ENCODE measurements around the gene CENPF. TPM values are rescaled to one million over a fixed set of nuclear protein-coding genes. Genes with fewer than 3 reads are reported as not detected.

Gene CENPF
- total and polyA plus RNA-seq, 9 of the 15 experiments (the other 6 are each of a cell fraction or from before 2014, with no cell fraction given), result 50.6 to 180 (median 98.3) TPM

DNA sequence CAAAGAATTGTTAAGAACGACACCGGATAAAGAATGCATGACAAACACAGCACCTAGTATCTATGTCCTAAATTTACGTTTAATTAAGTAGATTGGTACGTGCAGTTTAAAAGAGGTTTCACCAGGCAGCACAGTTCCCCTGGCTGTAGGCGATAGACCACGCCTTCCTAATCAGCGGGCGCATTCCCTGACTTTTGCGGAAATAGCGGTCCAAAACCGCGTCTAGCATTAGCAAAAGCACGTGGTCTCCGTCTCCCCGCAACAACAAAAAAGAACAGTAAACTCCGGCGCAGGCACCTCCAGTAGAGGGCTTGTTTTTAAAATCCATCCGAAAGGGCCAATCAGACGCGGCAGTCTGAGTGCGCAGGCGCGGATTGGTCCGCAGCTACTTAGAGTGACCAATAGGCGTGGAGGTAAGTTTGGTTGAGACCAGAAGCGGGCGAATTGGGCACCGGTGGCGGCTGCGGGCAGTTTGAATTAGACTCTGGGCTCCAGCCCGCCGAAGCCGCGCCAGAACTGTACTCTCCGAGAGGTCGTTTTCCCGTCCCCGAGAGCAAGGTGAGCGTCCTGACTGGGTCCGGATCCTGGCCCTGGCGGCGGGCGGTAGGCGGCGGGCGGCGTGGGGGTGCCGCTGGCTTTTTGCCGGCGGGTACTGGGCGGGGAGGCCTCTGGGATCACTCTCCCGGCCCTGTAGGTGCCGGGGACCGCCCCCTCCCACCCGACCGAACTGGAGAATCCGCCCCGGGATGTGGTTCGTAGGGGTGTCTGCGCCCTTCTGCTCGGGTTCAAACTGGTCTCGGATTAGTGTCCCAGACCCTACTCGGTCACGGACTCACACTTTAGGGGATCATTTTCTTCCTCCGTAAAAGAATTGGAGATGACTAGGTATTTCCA is at the start of gene CENPF (continued):
- TF ChIP-seq GTF2E2 (tag; IDR thresholded peaks at IDR 0.05) (peak; percentile 50; the same call in 1 of the 2 replicates), KDM1A (IDR thresholded peaks at IDR 0.05) (0 out of 4 replicates have a peak, but pooled peaks of 1 of the 2 experiments have one; percentile 2), ZBTB1 (CRISPR knock-in tag; IDR thresholded peaks at IDR 0.05; ENCODE audit: borderline replicate concordance, low read depth) (peak; percentile 99), POLR2H (tag; IDR thresholded peaks at IDR 0.05; ENCODE audit: low read depth) (peak; percentile 68), NFIX (CRISPR knock-in tag; IDR thresholded peaks at IDR 0.05; ENCODE audit: low read depth) (no peak), ZC3H4 (CRISPR knock-in tag; IDR thresholded peaks at IDR 0.05; ENCODE audit: borderline replicate concordance) (no peak), XRCC4 (IDR thresholded peaks at IDR 0.05; ENCODE audit: extremely low read depth, insufficient read depth, insufficient read length) (no peak), MYC (IDR thresholded peaks at IDR 0.05; ENCODE audit: low read depth, low read length) (peak; percentile 99), MYC (CRISPR knock-in tag; IDR thresholded peaks at IDR 0.05; ENCODE audit: borderline replicate concordance, low read depth) (peak; percentile 67; the same call in 1 of the 2 replicates), FUS (optimal IDR thresholded peaks at IDR 0.05; ENCODE audit: low read depth, low read length) (no peak), DPF2 (IDR thresholded peaks at IDR 0.05) (peak; percentile 53), NFIC (IDR thresholded peaks at IDR 0.05) (peak; percentile 84), TAF1 (IDR thresholded peaks at IDR 0.05; ENCODE audit: control insufficient read depth, extremely low read depth, insufficient read depth, low read length, severe bottlenecking) (peak; percentile 57), FOXK2 (conservative IDR thresholded peaks at IDR 0.05 in 1 of 2, IDR thresholded peaks at IDR 0.05 in 1 of 2; ENCODE audit: low read depth in 2 of 2) (peak; percentile 99), BRD9 (IDR thresholded peaks at IDR 0.05; ENCODE audit: low read depth, partially characterized antibody) (peak; percentile 20)
- TF ChIP-seq, protein P1, sequence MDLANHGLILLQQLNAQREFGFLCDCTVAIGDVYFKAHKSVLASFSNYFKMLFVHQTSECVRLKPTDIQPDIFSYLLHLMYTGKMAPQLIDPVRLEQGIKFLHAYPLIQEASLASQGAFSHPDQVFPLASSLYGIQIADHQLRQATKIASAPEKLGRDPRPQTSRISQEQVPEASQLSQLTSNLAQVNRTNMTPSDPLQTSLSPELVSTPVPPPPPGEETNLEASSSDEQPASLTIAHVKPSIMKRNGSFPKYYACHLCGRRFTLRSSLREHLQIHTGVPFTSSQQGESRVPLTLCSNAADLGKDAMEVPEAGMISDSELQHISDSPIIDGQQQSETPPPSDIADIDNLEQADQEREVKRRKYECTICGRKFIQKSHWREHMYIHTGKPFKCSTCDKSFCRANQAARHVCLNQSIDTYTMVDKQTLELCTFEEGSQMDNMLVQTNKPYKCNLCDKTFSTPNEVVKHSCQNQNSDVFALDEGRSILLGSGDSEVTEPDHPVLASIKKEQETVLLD (IDR thresholded peaks at IDR 0.05), result peak; percentile 67
- TF ChIP-seq, protein P2, sequence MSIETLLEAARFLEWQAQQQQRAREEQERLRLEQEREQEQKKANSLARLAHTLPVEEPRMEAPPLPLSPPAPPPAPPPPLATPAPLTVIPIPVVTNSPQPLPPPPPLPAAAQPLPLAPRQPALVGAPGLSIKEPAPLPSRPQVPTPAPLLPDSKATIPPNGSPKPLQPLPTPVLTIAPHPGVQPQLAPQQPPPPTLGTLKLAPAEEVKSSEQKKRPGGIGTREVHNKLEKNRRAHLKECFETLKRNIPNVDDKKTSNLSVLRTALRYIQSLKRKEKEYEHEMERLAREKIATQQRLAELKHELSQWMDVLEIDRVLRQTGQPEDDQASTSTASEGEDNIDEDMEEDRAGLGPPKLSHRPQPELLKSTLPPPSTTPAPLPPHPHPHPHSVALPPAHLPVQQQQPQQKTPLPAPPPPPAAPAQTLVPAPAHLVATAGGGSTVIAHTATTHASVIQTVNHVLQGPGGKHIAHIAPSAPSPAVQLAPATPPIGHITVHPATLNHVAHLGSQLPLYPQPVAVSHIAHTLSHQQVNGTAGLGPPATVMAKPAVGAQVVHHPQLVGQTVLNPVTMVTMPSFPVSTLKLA (conservative IDR thresholded peaks at IDR 0.05), result peak; percentile 100
- TF ChIP-seq, protein P3, sequence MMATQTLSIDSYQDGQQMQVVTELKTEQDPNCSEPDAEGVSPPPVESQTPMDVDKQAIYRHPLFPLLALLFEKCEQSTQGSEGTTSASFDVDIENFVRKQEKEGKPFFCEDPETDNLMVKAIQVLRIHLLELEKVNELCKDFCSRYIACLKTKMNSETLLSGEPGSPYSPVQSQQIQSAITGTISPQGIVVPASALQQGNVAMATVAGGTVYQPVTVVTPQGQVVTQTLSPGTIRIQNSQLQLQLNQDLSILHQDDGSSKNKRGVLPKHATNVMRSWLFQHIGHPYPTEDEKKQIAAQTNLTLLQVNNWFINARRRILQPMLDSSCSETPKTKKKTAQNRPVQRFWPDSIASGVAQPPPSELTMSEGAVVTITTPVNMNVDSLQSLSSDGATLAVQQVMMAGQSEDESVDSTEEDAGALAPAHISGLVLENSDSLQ (IDR thresholded peaks at IDR 0.05), result peak; percentile 38
- TF ChIP-seq, protein P4, sequence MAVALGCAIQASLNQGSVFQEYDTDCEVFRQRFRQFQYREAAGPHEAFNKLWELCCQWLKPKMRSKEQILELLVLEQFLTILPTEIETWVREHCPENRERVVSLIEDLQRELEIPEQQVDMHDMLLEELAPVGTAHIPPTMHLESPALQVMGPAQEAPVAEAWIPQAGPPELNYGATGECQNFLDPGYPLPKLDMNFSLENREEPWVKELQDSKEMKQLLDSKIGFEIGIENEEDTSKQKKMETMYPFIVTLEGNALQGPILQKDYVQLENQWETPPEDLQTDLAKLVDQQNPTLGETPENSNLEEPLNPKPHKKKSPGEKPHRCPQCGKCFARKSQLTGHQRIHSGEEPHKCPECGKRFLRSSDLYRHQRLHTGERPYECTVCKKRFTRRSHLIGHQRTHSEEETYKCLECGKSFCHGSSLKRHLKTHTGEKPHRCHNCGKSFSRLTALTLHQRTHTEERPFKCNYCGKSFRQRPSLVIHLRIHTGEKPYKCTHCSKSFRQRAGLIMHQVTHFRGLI (CRISPR knock-in tag; IDR thresholded peaks at IDR 0.05), result no peak
- TF ChIP-seq, protein P5, sequence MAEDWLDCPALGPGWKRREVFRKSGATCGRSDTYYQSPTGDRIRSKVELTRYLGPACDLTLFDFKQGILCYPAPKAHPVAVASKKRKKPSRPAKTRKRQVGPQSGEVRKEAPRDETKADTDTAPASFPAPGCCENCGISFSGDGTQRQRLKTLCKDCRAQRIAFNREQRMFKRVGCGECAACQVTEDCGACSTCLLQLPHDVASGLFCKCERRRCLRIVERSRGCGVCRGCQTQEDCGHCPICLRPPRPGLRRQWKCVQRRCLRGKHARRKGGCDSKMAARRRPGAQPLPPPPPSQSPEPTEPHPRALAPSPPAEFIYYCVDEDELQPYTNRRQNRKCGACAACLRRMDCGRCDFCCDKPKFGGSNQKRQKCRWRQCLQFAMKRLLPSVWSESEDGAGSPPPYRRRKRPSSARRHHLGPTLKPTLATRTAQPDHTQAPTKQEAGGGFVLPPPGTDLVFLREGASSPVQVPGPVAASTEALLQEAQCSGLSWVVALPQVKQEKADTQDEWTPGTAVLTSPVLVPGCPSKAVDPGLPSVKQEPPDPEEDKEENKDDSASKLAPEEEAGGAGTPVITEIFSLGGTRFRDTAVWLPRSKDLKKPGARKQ (CRISPR knock-in tag; IDR thresholded peaks at IDR 0.05), result no peak
